Stomach smooth muscle (tissue), 2 donors: ENCODE measurements around the gene CRISP3.

ENCODE experiments used
- H3K27ac ChIP-seq: one replicate; pipeline ENCODE4 v1.7.0; 2013; ENCODE audit warnings: mild to moderate bottlenecking, low read length, inconsistent platforms
- H3K27me3 ChIP-seq, 2 donors: one replicate each; pipeline ENCODE4 v1.7.0; 2013; ENCODE audit warnings: low read length in 2 of 2; ENCODE audit not compliant: insufficient read depth in 2 of 2, control insufficient read depth in 1 of 2
- H3K36me3 ChIP-seq, 2 donors: one replicate each; pipeline ENCODE4 v1.7.0; 2013; ENCODE audit warnings: low read length in 2 of 2; ENCODE audit not compliant: control insufficient read depth in 2 of 2, insufficient read depth in 2 of 2
- H3K4me1 ChIP-seq: one replicate; pipeline ENCODE4 v1.7.0; 2013; ENCODE audit warnings: low read length; ENCODE audit not compliant: control insufficient read depth, insufficient read depth
- H3K4me3 ChIP-seq, 2 donors: one replicate each; pipeline ENCODE4 v1.7.0; 2013; ENCODE audit warnings: low read length in 2 of 2
- H3K9ac ChIP-seq, 2 donors: one replicate each; pipeline ENCODE4 v1.7.0; 2013; ENCODE audit warnings: low read length in 2 of 2, mild to moderate bottlenecking in 1 of 2
- H3K9me3 ChIP-seq, 2 donors: one replicate each; pipeline ENCODE4 v1.7.0; 2013; ENCODE audit warnings: low read length in 2 of 2; ENCODE audit not compliant: control insufficient read depth in 2 of 2
- donor health status: healthy.
- donor health status: Pancreatic carcinoma.

CRISP3 gene

GRCh38 chr6:49693512-49693911, 50.7 kb downstream of the CRISP3 start:
- no peak overlapping the region for H3K27ac ChIP-seq
- no peaks in the 10 kb centered on the region for H3K36me3 ChIP-seq
- no peak overlapping the region for H3K4me3 ChIP-seq
- peaks cover 0 to 7% of the 10 kb centered on the region in 2 donors for H3K9me3 ChIP-seq
- H3K9ac ChIP-seq = no peak overlapping the region
- H3K4me1 ChIP-seq = no peaks in the 10 kb centered on the region
- H3K27me3 ChIP-seq = no peaks in the 10 kb centered on the region

DNA sequence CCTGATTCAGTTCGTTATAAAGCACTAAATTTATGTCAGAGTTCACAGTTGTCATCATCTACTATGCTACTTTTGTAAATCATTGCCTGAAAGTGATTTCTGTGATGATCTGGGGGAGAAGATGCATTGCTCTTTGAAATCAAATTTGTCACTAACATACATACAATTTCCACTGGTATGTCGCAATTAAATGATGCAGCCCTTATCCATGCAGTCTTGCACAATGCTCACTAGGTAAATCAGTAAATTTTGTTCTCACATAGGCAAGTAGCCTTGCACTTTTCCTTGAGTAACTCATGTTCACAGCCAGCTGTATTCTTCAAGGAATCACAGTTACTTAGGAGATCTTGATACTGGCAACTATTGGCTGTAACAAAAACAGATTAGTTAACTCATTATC, 51.7 kb downstream of the CRISP3 start:
- no peaks in the 10 kb centered on the region for H3K36me3 ChIP-seq
- H3K9ac ChIP-seq = no peak overlapping the region
- no peak overlapping the region for H3K27ac ChIP-seq
- H3K4me1 ChIP-seq = no peaks in the 10 kb centered on the region
- no peak overlapping the region for H3K4me3 ChIP-seq
- no peaks in the 10 kb centered on the region for H3K27me3 ChIP-seq
- H3K9me3 ChIP-seq = peaks cover 0 to 7% of the 10 kb centered on the region in 2 donors
